ENCODE measurements around the gene AURKB.
"Not testable (repeated sequence)": the region's sequence is repeated elsewhere in the genome, so short reads cannot be mapped to it uniquely, and the experiment has no call there.

Gene AURKB

GRCh38 chr17:8187517-8188262 lies 22.7 kb downstream of the AURKB start:
- DNase-seq, result peak; percentile 92

GRCh38 chr17:8186787-8187516 lies 23.4 kb downstream of the AURKB start:
- peak; percentile 92 for DNase-seq

GRCh38 chr17:8186446-8186786 lies 24.0 kb downstream of the AURKB start:
- DNase-seq, result no peak

GRCh38 chr17:8185582-8186445 lies 24.6 kb downstream of the AURKB start:
- DNase-seq, result peak; percentile 95

- DNase-seq, result no peak
Observed at GRCh38 chr17:8176998-8177731, 33.2 kb downstream of the AURKB start.

GRCh38 chr17:8176197-8176940 lies 34.0 kb downstream of the AURKB start, which contains the start of gene TMEM107:
TMEM107 (minus strand) TSS chr17:8176380; CDS start chr17:8176286, 94 bp downstream.
- DNase-seq, result peak; percentile 78

GRCh38 chr17:8175795-8176196 lies 34.6 kb downstream of the AURKB start:
- no peak for DNase-seq

- no peak for DNase-seq
Observed at GRCh38 chr17:8173871-8174322, 36.5 kb downstream of the AURKB start.

GRCh38 chr17:8173056-8173870 lies 37.1 kb downstream of the AURKB start:
- peak; percentile 73 for DNase-seq

- not testable (repeated sequence) for DNase-seq
Observed at GRCh38 chr17:8170186-8170585, 40.2 kb downstream of the AURKB start.

- no peak for DNase-seq
Observed at GRCh38 chr17:8167526-8167925, 42.8 kb downstream of the AURKB start.

GRCh38 chr17:8166731-8167130 lies 43.6 kb downstream of the AURKB start:
- no peak for DNase-seq

GRCh38 chr17:8164815-8165131 lies 45.6 kb downstream of the AURKB start:
- no peak for DNase-seq

GRCh38 chr17:8163978-8164814 lies 46.2 kb downstream of the AURKB start:
- no peak for DNase-seq

GRCh38 chr17:8162997-8163977 lies 47.1 kb downstream of the AURKB start:
- no peak for DNase-seq

GRCh38 chr17:8162233-8162996 lies 48.0 kb downstream of the AURKB start, which contains the start of gene VAMP2:
VAMP2 (minus strand) TSS chr17:8162948; CDS start chr17:8162879, 69 bp downstream.
- peak; percentile 71 for DNase-seq

GRCh38 chr17:8161289-8162232 lies 48.8 kb downstream of the AURKB start:
- DNase-seq, result no peak

Measured in activated T-cell treated with anti-CD3 and anti-CD28 coated beads for 4 hours (primary cell).